Measurements from ENCODE around the gene LTN1.

GRCh38 chr21:28949318-28949717, 43.4 kb downstream of the LTN1 start:
- no peak for TF ChIP-seq POLR2A (IDR thresholded peaks at IDR 0.05; ENCODE audit: low read length)
- TF ChIP-seq GATA1 (IDR thresholded peaks at IDR 0.05; ENCODE audit: low read depth, low read length) = no peak
